GM10266 (cell line): ENCODE data around the gene CCDC192.
"Not testable (repeated sequence)": the region's sequence is repeated elsewhere in the genome, so short reads cannot be mapped to it uniquely, and the experiment has no call there.

ENCODE experiments used
- DNase-seq: peaks from one replicate; pipeline ENCODE4 v3.0.0; 2012; ENCODE audit errors: extremely low spot score
- TF ChIP-seq, protein P1 (sequence below): IDR thresholded peaks from 2 replicates; pipeline ENCODE4 v1.5.1; 2012; ENCODE audit warnings: mild to moderate bottlenecking, low read depth; ENCODE audit not compliant: control insufficient read depth, insufficient read depth; ENCODE audit errors: missing control alignments

CCDC192 gene

DNA sequence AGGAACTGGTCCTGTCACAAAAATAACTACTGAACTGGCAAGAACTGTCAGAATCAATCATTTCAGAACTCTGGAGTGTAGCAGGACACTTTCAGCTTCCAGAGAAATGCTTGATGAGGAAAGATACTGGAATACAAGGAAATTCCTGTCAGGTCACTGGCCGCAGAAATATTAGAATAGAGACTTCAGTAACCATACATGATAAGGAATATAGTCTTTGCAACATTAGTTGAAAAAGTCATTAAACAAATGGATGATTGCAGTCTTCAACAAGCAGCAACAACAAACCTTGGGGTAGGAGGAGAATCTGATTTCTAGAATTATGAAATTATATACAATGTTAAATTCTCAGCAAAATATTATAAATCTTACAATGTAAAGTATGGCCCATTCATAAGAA, 88.2 kb downstream of the CCDC192 start:
- no peak for DNase-seq
- TF ChIP-seq, protein P1, sequence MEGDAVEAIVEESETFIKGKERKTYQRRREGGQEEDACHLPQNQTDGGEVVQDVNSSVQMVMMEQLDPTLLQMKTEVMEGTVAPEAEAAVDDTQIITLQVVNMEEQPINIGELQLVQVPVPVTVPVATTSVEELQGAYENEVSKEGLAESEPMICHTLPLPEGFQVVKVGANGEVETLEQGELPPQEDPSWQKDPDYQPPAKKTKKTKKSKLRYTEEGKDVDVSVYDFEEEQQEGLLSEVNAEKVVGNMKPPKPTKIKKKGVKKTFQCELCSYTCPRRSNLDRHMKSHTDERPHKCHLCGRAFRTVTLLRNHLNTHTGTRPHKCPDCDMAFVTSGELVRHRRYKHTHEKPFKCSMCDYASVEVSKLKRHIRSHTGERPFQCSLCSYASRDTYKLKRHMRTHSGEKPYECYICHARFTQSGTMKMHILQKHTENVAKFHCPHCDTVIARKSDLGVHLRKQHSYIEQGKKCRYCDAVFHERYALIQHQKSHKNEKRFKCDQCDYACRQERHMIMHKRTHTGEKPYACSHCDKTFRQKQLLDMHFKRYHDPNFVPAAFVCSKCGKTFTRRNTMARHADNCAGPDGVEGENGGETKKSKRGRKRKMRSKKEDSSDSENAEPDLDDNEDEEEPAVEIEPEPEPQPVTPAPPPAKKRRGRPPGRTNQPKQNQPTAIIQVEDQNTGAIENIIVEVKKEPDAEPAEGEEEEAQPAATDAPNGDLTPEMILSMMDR, result no peak

- not testable (repeated sequence) for DNase-seq
These were observed 88.7 kb downstream of the CCDC192 start for GRCh38 chr5:127791908-127792307.

GRCh38 chr5:127793052-127793451, 89.9 kb downstream of the CCDC192 start:
- DNase-seq, result no peak
- TF ChIP-seq, protein P1, result no peak

GRCh38 chr5:127793879-127794278, 90.7 kb downstream of the CCDC192 start:
- TF ChIP-seq, protein P1, result no peak
- no peak for DNase-seq

- DNase-seq, result no peak
- TF ChIP-seq, protein P1, result no peak
These were observed 93.0 kb downstream of the CCDC192 start for GRCh38 chr5:127796211-127796610.

GRCh38 chr5:127799293-127799905, 96.2 kb downstream of the CCDC192 start:
- TF ChIP-seq, protein P1, result no peak

GRCh38 chr5:127801751-127802476, 98.7 kb downstream of the CCDC192 start:
- no peak for DNase-seq
- TF ChIP-seq, protein P1, result no peak

More at GRCh38 chr5:127799293-127799905, 96.2 kb downstream of the CCDC192 start:
- no peak for DNase-seq
